Measurements from ENCODE around the gene ZBTB9. TPM values are rescaled to one million over a fixed set of nuclear protein-coding genes. Genes with fewer than 3 reads are reported as not detected.

ZBTB9 gene
- total and polyA plus RNA-seq, 2 experiments from 2014 or later, result 5.0 to 5.1 TPM

DNA sequence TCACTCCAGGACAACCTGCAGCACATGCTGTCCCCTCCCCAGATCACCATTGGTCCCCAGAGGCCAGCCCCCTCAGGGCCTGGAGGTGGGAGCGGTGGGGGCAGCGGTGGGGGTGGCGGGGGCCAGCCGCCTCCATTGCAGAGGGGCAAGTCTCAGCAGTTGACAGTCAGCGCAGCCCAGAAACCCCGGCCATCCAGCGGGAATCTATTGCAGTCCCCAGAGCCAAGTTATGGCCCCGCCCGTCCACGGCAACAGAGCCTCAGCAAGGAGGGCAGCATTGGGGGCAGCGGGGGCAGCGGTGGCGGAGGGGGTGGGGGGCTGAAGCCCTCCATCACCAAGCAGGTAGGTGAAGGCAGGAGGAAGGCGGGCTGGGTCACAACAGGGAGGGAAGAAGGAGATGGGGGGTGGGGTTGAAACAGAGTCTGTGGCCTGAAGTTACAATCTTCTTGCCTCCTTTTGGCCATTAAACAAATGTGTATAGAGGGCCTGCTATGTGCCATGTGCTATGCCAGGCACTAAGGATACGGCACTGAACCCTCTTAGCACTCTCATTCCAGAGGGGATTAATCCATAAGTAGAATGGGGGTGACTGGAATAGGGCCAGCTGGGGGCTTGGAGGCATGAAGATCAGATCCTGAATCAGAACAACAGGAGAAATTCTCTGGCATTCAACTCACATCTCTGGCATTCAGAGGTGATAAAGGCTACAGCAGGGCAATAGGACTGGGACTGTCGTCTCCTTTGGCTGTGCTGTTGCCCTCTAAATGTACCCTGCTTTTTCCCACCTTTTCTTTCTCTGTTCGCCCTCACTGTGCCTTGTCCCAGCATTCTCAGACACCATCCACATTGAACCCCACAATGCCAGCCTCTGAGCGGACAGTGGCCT is 10.5 kb upstream of the ZBTB9 start:
- Histone ChIP-seq H3K36me3 (replicated peaks; ENCODE audit: insufficient read depth, low read depth) (no peaks in the 10 kb centered on the region), H3K4me2 (no peak overlapping the region)

DNA sequence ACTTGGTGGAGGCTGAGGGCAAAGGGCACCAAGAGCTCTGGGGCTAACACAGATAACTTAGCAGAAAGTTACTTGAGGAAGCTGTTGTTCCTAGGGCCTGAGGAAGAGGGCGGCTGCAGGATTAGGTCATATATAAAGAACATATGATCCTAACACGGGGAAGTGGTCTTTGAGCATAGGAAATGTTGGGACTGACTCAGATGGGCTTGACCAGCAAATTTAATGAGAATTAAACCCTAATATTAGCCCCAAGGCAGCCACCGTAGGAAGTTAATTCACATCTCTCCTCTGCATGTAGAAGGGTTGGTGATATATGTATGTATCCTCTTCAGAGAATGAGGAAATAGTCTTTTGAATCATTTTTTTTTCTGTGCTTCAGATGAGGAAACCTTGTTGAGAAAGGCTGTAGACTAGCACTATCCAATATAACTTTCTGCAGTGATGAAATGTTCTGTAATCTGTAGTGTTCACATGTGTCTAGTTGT is 9.2 kb upstream of the ZBTB9 start:
- Histone ChIP-seq H3K4me3 (no peak overlapping the region), H3K4me1 (ENCODE audit: insufficient read depth) (no peaks in the 10 kb centered on the region), H3K9me3 (ENCODE audit: low read depth) (no peaks in the 10 kb centered on the region), H3K79me2 (no peaks in the 10 kb centered on the region), H3K27ac (no peak overlapping the region), H3K9me2 (replicated peaks; ENCODE audit: insufficient read depth) (no peaks in the 10 kb centered on the region), H4K20me1 (ENCODE audit: insufficient read depth, poor library complexity, severe bottlenecking) (no peaks in the 10 kb centered on the region), H2AFZ (no peak overlapping the region), H3K36me3 (replicated peaks; ENCODE audit: insufficient read depth, low read depth) (no peaks in the 10 kb centered on the region), H3K27me3 (no peaks in the 10 kb centered on the region), H3K4me2 (no peak overlapping the region)
- TF ChIP-seq, protein P1, sequence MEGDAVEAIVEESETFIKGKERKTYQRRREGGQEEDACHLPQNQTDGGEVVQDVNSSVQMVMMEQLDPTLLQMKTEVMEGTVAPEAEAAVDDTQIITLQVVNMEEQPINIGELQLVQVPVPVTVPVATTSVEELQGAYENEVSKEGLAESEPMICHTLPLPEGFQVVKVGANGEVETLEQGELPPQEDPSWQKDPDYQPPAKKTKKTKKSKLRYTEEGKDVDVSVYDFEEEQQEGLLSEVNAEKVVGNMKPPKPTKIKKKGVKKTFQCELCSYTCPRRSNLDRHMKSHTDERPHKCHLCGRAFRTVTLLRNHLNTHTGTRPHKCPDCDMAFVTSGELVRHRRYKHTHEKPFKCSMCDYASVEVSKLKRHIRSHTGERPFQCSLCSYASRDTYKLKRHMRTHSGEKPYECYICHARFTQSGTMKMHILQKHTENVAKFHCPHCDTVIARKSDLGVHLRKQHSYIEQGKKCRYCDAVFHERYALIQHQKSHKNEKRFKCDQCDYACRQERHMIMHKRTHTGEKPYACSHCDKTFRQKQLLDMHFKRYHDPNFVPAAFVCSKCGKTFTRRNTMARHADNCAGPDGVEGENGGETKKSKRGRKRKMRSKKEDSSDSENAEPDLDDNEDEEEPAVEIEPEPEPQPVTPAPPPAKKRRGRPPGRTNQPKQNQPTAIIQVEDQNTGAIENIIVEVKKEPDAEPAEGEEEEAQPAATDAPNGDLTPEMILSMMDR (IDR thresholded peaks at IDR 0.05; ENCODE audit: poor library complexity), result no peak
- no peak for TF ChIP-seq EZH2 (IDR thresholded peaks at IDR 0.05; ENCODE audit: borderline replicate concordance)
- whole genome bisulfite sequencing (ENCODE audit: low lambda C conversion rate, missing lambda C conversion rate), result 95% methylated on average over 3 of the region's 3 CpGs
- DNase-seq (ENCODE audit: low spot score), result no peak

More for the DNA sequence above, 10.5 kb upstream of the ZBTB9 start:
- no peaks in the 10 kb centered on the region for H3K4me1 ChIP-seq (ENCODE audit: insufficient read depth)
- H3K9me3 ChIP-seq (ENCODE audit: low read depth), result no peaks in the 10 kb centered on the region
- H4K20me1 ChIP-seq (ENCODE audit: insufficient read depth, poor library complexity, severe bottlenecking), result no peaks in the 10 kb centered on the region
- H3K27me3 ChIP-seq, result no peaks in the 10 kb centered on the region
- no peak for DNase-seq (ENCODE audit: low spot score)
- TF ChIP-seq EZH2phosphoT487 (IDR thresholded peaks at IDR 0.05; ENCODE audit: low read depth, severe bottlenecking, unreplicated experiment) (no peak), EZH2 (IDR thresholded peaks at IDR 0.05; ENCODE audit: borderline replicate concordance) (no peak)
- TF ChIP-seq, protein P1 (IDR thresholded peaks at IDR 0.05; ENCODE audit: poor library complexity), result no peak
- H3K9me2 ChIP-seq (replicated peaks; ENCODE audit: insufficient read depth), result no peaks in the 10 kb centered on the region
- no peak overlapping the region for H2AFZ ChIP-seq
- no peak overlapping the region for H3K27ac ChIP-seq
- no peaks in the 10 kb centered on the region for H3K79me2 ChIP-seq
- WGBS (ENCODE audit: low lambda C conversion rate, missing lambda C conversion rate), result 93% methylated on average over 9 of the region's 18 CpGs
- H3K4me3 ChIP-seq, result no peak overlapping the region

DNA sequence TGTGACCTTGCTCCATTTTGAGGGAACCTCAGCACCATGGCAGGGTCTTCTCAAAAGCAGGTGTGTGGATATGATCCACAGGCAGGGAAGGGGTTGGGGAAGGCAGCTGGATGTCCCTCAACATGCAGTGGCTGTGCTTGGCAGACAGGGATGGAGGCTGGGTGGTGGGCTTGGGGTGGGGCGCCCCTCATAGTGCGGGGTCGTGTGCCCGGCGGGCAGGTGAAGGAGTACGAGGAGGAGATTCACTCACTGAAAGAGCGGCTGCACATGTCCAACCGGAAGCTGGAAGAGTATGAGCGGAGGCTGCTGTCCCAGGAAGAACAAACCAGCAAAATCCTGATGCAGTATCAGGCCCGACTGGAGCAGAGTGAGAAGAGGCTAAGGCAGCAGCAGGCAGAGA is 8.0 kb upstream of the ZBTB9 start:
- Histone ChIP-seq H3K4me3 (no peak overlapping the region), H3K9me2 (replicated peaks; ENCODE audit: insufficient read depth) (no peaks in the 10 kb centered on the region), H3K27ac (no peak overlapping the region), H3K4me1 (ENCODE audit: insufficient read depth) (no peaks in the 10 kb centered on the region), H3K27me3 (no peaks in the 10 kb centered on the region), H3K36me3 (replicated peaks; ENCODE audit: insufficient read depth, low read depth) (no peaks in the 10 kb centered on the region), H2AFZ (no peak overlapping the region), H4K20me1 (ENCODE audit: insufficient read depth, poor library complexity, severe bottlenecking) (no peaks in the 10 kb centered on the region), H3K79me2 (no peaks in the 10 kb centered on the region), H3K9me3 (ENCODE audit: low read depth) (no peaks in the 10 kb centered on the region), H3K4me2 (no peak overlapping the region)
- TF ChIP-seq, protein P1 (IDR thresholded peaks at IDR 0.05; ENCODE audit: poor library complexity), result no peak
- TF ChIP-seq EZH2 (IDR thresholded peaks at IDR 0.05; ENCODE audit: borderline replicate concordance) (no peak), EZH2phosphoT487 (IDR thresholded peaks at IDR 0.05; ENCODE audit: low read depth, severe bottlenecking, unreplicated experiment) (no peak)
- DNase-seq (ENCODE audit: low spot score), result no peak
- 99% methylated on average over 8 of the region's 10 CpGs for WGBS (ENCODE audit: low lambda C conversion rate, missing lambda C conversion rate)
